ENCODE results near the gene HELQ.

- TF ChIP-seq GTF2F1 (IDR thresholded peaks at IDR 0.05; ENCODE audit: low read depth, low read length): no peak
- no peak for TF ChIP-seq JUND (IDR thresholded peaks at IDR 0.05; ENCODE audit: borderline replicate concordance, low read depth, low read length)
- no peak for TF ChIP-seq JUND (tag; IDR thresholded peaks at IDR 0.05; ENCODE audit: borderline replicate concordance, low read depth, low read length)
- no peak for TF ChIP-seq NFE2 (IDR thresholded peaks at IDR 0.05; ENCODE audit: low read depth)
- no peak for TF ChIP-seq TAF1 (IDR thresholded peaks at IDR 0.05; ENCODE audit: control insufficient read depth, extremely low read depth, insufficient read depth, low read length, severe bottlenecking)
- no peak for TF ChIP-seq POLR2AphosphoS5 (IDR thresholded peaks at IDR 0.05; ENCODE audit: control insufficient read depth, insufficient read depth, low read depth, low read length)
- TF ChIP-seq EZH2 (IDR thresholded peaks at IDR 0.05; ENCODE audit: borderline replicate concordance, low read depth, low read length): no peak
- TF ChIP-seq, protein P1, sequence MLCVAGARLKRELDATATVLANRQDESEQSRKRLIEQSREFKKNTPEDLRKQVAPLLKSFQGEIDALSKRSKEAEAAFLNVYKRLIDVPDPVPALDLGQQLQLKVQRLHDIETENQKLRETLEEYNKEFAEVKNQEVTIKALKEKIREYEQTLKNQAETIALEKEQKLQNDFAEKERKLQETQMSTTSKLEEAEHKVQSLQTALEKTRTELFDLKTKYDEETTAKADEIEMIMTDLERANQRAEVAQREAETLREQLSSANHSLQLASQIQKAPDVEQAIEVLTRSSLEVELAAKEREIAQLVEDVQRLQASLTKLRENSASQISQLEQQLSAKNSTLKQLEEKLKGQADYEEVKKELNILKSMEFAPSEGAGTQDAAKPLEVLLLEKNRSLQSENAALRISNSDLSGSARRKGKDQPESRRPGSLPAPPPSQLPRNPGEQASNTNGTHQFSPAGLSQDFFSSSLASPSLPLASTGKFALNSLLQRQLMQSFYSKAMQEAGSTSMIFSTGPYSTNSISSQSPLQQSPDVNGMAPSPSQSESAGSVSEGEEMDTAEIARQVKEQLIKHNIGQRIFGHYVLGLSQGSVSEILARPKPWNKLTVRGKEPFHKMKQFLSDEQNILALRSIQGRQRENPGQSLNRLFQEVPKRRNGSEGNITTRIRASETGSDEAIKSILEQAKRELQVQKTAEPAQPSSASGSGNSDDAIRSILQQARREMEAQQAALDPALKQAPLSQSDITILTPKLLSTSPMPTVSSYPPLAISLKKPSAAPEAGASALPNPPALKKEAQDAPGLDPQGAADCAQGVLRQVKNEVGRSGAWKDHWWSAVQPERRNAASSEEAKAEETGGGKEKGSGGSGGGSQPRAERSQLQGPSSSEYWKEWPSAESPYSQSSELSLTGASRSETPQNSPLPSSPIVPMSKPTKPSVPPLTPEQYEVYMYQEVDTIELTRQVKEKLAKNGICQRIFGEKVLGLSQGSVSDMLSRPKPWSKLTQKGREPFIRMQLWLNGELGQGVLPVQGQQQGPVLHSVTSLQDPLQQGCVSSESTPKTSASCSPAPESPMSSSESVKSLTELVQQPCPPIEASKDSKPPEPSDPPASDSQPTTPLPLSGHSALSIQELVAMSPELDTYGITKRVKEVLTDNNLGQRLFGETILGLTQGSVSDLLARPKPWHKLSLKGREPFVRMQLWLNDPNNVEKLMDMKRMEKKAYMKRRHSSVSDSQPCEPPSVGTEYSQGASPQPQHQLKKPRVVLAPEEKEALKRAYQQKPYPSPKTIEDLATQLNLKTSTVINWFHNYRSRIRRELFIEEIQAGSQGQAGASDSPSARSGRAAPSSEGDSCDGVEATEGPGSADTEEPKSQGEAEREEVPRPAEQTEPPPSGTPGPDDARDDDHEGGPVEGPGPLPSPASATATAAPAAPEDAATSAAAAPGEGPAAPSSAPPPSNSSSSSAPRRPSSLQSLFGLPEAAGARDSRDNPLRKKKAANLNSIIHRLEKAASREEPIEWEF (CRISPR knock-in tag; IDR thresholded peaks at IDR 0.05): no peak
- no peak for TF ChIP-seq TCF3 (CRISPR knock-in tag; IDR thresholded peaks at IDR 0.05)
Observed at GRCh38 chr4:83503974-83504373, 48.4 kb upstream of the HELQ start.

Data from K562 (cell line).